Vagina (tissue), 2 donors: ENCODE measurements around the gene MTX3.

Experiments
- POLR2A ChIP-seq, 2 donors: fragments of 450-650 bp; IDR thresholded peaks; one replicate each; pipeline ENCODE4 v1.6.1; 2017; ENCODE audit warnings: antibody characterized with exemption in 2 of 2, mild to moderate bottlenecking in 2 of 2, moderate library complexity in 2 of 2
- POLR2AphosphoS5 ChIP-seq, 2 donors: sonication (generic); formaldehyde crosslinking; IDR thresholded peaks; one replicate each; pipeline ENCODE4 v1.9.0; 2017; ENCODE audit warnings: antibody characterized with exemption in 2 of 2, mild to moderate bottlenecking in 2 of 2, low read depth in 1 of 2; ENCODE audit not compliant: insufficient read depth in 1 of 2
- TF ChIP-seq, protein P1 (sequence below), 3 experiments: fragments of 450-650 bp in 2 of 3; fragments of 200-600 bp in 1 of 3; sonication (generic) in 1 of 3; IDR thresholded peaks; one replicate each; pipeline ENCODE4 v1.5.1; 2017 to 2019; ENCODE audit warnings: antibody characterized with exemption in 3 of 3, mild to moderate bottlenecking in 2 of 3, moderate library complexity in 2 of 3

DNA sequence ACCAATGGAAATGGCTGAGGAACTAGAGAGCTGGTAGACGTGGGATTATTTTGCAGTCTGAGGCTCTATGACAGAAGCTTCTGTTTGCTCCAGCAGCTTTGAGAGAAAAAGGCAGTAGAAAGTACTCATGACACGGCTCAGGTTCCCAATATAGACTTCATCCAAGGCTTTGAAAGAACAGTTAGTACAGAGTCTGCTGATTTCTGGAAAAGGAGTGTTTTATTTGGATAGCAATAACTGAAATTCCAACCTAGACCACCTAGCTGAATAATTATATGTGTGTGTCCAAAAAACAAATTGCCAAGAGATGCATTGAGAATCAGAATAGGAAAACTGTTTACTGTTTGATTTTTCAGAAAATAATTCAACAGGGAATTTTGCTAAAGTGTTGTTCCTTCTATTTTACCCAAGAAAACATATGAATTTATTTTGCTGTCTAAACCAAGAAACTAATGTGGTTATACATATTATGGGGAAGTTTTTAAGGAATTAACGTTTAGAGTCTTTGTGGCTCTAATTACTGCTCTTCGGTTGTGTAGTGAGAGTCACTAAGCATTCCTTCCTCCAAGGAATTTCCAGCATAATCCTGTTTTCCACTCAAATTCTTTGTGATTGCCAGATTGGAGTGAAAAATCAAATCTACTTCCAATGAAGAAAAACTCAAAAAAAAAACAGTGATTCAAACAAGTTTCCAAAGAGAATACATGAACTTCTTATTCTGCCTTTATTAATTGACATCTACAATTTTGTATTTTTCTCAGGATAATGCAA is 18.1 kb upstream of the MTX3 start:
- TF ChIP-seq POLR2A (IDR thresholded peaks at IDR 0.05) (no peak), POLR2AphosphoS5 (IDR thresholded peaks at IDR 0.05; ENCODE audit: insufficient read depth in 1 of 2, low read depth in 1 of 2) (no peak)
- TF ChIP-seq, protein P1, sequence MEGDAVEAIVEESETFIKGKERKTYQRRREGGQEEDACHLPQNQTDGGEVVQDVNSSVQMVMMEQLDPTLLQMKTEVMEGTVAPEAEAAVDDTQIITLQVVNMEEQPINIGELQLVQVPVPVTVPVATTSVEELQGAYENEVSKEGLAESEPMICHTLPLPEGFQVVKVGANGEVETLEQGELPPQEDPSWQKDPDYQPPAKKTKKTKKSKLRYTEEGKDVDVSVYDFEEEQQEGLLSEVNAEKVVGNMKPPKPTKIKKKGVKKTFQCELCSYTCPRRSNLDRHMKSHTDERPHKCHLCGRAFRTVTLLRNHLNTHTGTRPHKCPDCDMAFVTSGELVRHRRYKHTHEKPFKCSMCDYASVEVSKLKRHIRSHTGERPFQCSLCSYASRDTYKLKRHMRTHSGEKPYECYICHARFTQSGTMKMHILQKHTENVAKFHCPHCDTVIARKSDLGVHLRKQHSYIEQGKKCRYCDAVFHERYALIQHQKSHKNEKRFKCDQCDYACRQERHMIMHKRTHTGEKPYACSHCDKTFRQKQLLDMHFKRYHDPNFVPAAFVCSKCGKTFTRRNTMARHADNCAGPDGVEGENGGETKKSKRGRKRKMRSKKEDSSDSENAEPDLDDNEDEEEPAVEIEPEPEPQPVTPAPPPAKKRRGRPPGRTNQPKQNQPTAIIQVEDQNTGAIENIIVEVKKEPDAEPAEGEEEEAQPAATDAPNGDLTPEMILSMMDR (IDR thresholded peaks at IDR 0.05) = no peak
